SK-MEL-5 (cell line): ENCODE data around the gene PLXDC1. TPM values are rescaled to one million over a fixed set of nuclear protein-coding genes. Genes with fewer than 3 reads are reported as not detected.
"Not testable (repeated sequence)": the region's sequence is repeated elsewhere in the genome, so short reads cannot be mapped to it uniquely, and the experiment has no call there.

Source experiments
- DNase-seq: peaks from one replicate; pipeline ENCODE4 v3.0.0-alpha.2; 2016; ENCODE audit warnings: low read depth, low spot score
- in situ Hi-C: cut with HindIII; loops from 2 replicates; pipeline ENCODE4 v1.10.0; 2016; ENCODE audit warnings: low sequenced_read_pairs, high pct_unique_total_duplicates, low pct_unique_long_range_greater_than_20kb
- total RNA-seq: library from RNA; depleted of rRNA; stranded (reverse); fragments of >200 nt; shearing (Covaris generic); gene quantifications from 2 replicates; pipeline ENCODE4 v1.2.3, GENCODE V29; 2014

Gene PLXDC1
- total RNA-seq, 1 experiment from 2014 or later = 0.48 TPM

- in situ Hi-C loops = no loop called here
Measured at GRCh38 chr17:39064819-39065218, 86.6 kb downstream of the PLXDC1 start.

GRCh38 chr17:39064374-39064773, 87.1 kb downstream of the PLXDC1 start:
- DNase-seq = no peak
- in situ Hi-C loops = no loop called here

More at GRCh38 chr17:39064819-39065218, 86.6 kb downstream of the PLXDC1 start:
- no peak for DNase-seq

- in situ Hi-C loops = no loop called here
- DNase-seq = no peak
Measured at GRCh38 chr17:39063681-39064069, 87.8 kb downstream of the PLXDC1 start.

GRCh38 chr17:39062846-39063680, 88.4 kb downstream of the PLXDC1 start:
- DNase-seq = no peak
- in situ Hi-C loops = no loop called here

GRCh38 chr17:39058524-39058923, 92.9 kb downstream of the PLXDC1 start:
- in situ Hi-C loops = no loop called here
- DNase-seq = no peak

GRCh38 chr17:39057701-39058206, 93.7 kb downstream of the PLXDC1 start:
- peak; percentile 19 for DNase-seq
- in situ Hi-C loops = no loop called here

- in situ Hi-C loops = no loop called here
- DNase-seq = no peak
Measured at GRCh38 chr17:39054111-39054645, 97.3 kb downstream of the PLXDC1 start.

- in situ Hi-C loops, DNase-seq: not testable (repeated sequence)
Measured at GRCh38 chr17:39052423-39052822, 99.0 kb downstream of the PLXDC1 start.

GRCh38 chr17:39051001-39051585, 100.3 kb downstream of the PLXDC1 start:
- in situ Hi-C loops = no loop called here
- DNase-seq = no peak

GRCh38 chr17:39045948-39046679, 105.3 kb downstream of the PLXDC1 start:
- DNase-seq = no peak
- in situ Hi-C loops = no loop called here

- in situ Hi-C loops = no loop called here
- DNase-seq = no peak
Measured at GRCh38 chr17:39036009-39036408, 115.4 kb downstream of the PLXDC1 start.

- DNase-seq, in situ Hi-C loops: not testable (repeated sequence)
Measured at GRCh38 chr17:39035578-39035977, 115.9 kb downstream of the PLXDC1 start.

GRCh38 chr17:39028690-39029089, 122.7 kb downstream of the PLXDC1 start:
- no peak for DNase-seq
- in situ Hi-C loops = no loop called here

GRCh38 chr17:39027455-39028035, 123.9 kb downstream of the PLXDC1 start:
- DNase-seq = no peak
- in situ Hi-C loops = no loop called here

- no peak for DNase-seq
- in situ Hi-C loops = no loop called here
Measured at GRCh38 chr17:39026980-39027451, 124.4 kb downstream of the PLXDC1 start.

- DNase-seq, in situ Hi-C loops: not testable (repeated sequence)
Measured at GRCh38 chr17:39026346-39026745, 125.1 kb downstream of the PLXDC1 start.

GRCh38 chr17:39022924-39023323, 128.5 kb downstream of the PLXDC1 start:
- DNase-seq = no peak
- in situ Hi-C loops = no loop called here
